Keratinocyte (primary cell): ENCODE results near the gene RAB11FIP3. TPM values are rescaled to one million over a fixed set of nuclear protein-coding genes. Genes with fewer than 3 reads are reported as not detected.

Experiments
- DNase-seq: peaks from one replicate; pipeline ENCODE4 v3.0.0-alpha.2; 2011; ENCODE audit warnings: low read depth, missing footprints, low spot score
- FAIRE-seq: peaks from 2 replicates; lab custom pipeline; 2011; peaks lifted over from hg19 to GRCh38; lab: Jason Lieb, UNC
- H2AFZ ChIP-seq: 2 replicates; pipeline ENCODE4 v1.6.0; 2012; ENCODE audit warnings: low read length, control low read depth, inconsistent platforms; ENCODE audit not compliant: control insufficient read depth
- H3K27ac ChIP-seq: 2 replicates; pipeline ENCODE4 v1.5.1; 2011; ENCODE audit warnings: low read length; ENCODE audit not compliant: control insufficient read depth, insufficient read depth
- H3K27me3 ChIP-seq: 3 replicates; pipeline ENCODE4 v1.6.0; 2011; ENCODE audit warnings: low read length; ENCODE audit not compliant: control insufficient read depth, insufficient read depth; ENCODE audit errors: extremely low read depth
- H3K36me3 ChIP-seq, 2 experiments: 2 replicates in 1 of 2; 3 replicates in 1 of 2; pipeline ENCODE4 v1.5.1; 2011; ENCODE audit warnings: low read length in 2 of 2, mild to moderate bottlenecking in 1 of 2; ENCODE audit not compliant: control insufficient read depth in 2 of 2, insufficient read depth in 2 of 2; ENCODE audit errors: extremely low read depth in 1 of 2
- H3K4me1 ChIP-seq: 3 replicates; pipeline ENCODE4 v1.5.1; 2011; ENCODE audit warnings: low read length; ENCODE audit not compliant: control insufficient read depth, insufficient read depth; ENCODE audit errors: extremely low read depth
- H3K4me2 ChIP-seq: 3 replicates; pipeline ENCODE4 v1.6.0; 2011; ENCODE audit warnings: low read depth, low read length; ENCODE audit not compliant: control insufficient read depth, insufficient read depth; ENCODE audit errors: extremely low read depth
- H3K4me3 ChIP-seq, 3 experiments: fragments of 200-600 bp in 1 of 3; sonication (generic) in 1 of 3; 2 replicates in 2 of 3; 3 replicates in 1 of 3; pipeline ENCODE4 v1.5.1; 2011 to 2016; ENCODE audit warnings: low read length in 3 of 3, mild to moderate bottlenecking in 3 of 3, control low read depth in 2 of 3, inconsistent platforms in 1 of 3, low read depth in 1 of 3, mixed read lengths in 1 of 3, mixed run types in 1 of 3, moderate library complexity in 1 of 3; ENCODE audit not compliant: control insufficient read depth in 2 of 3, insufficient read depth in 2 of 3; ENCODE audit errors: extremely low read depth in 1 of 3
- H3K79me2 ChIP-seq: 2 replicates; pipeline ENCODE4 v1.6.0; 2012; ENCODE audit warnings: low read length; ENCODE audit not compliant: control insufficient read depth, insufficient read depth
- H3K9ac ChIP-seq: 3 replicates; pipeline ENCODE4 v1.6.0; 2011; ENCODE audit warnings: low read length; ENCODE audit not compliant: control insufficient read depth, insufficient read depth; ENCODE audit errors: extremely low read depth
- H3K9me1 ChIP-seq: 3 replicates; pipeline ENCODE4 v1.6.0; 2011; ENCODE audit warnings: low read length; ENCODE audit not compliant: control insufficient read depth, insufficient read depth; ENCODE audit errors: extremely low read depth
- H3K9me3 ChIP-seq: 2 replicates; pipeline ENCODE4 v1.5.1; 2012; ENCODE audit warnings: low read depth, low read length; ENCODE audit not compliant: control insufficient read depth
- H4K20me1 ChIP-seq: 3 replicates; pipeline ENCODE4 v1.6.0; 2011; ENCODE audit warnings: low read length; ENCODE audit not compliant: control insufficient read depth, insufficient read depth; ENCODE audit errors: extremely low read depth
- EZH2 ChIP-seq: IDR thresholded peaks from one replicate; pipeline ENCODE4 v1.6.1; 2012; ENCODE audit warnings: inconsistent platforms, mild to moderate bottlenecking, low read length, moderate library complexity
- dilution Hi-C: fragments of 300-500 bp; cut with MboI; formaldehyde crosslinking; loops from one replicate; pipeline ENCODE4 v1.7.0; 2020; ENCODE audit warnings: low sequenced_read_pairs; ENCODE audit not compliant: extremely low pct_ligation_motif_present
- polyA plus RNA-seq, 5 experiments: library from polyadenylated mRNA; depleted of rRNA in 3 of 5; stranded (reverse) in 3 of 5; stranded (forward) in 1 of 5; unstranded in 1 of 5; fragments of >200 nt; gene quantifications; 1 replicate in 1 of 5; 2 replicates in 3 of 5; 3 replicates in 1 of 5; pipeline versions ENCODE4 v1.2.1 to v1.2.3, GENCODE V29; 2011 to 2012; ENCODE audit warnings: missing spikeins in 2 of 5, low read depth in 1 of 5, low replicate concordance in 1 of 5
- TF ChIP-seq, protein P1 (sequence below), 3 experiments: IDR thresholded peaks in 1 of 3; conservative IDR thresholded peaks in 1 of 3; optimal IDR thresholded peaks in 1 of 3; 2 replicates in 2 of 3; 3 replicates in 1 of 3; pipeline versions ENCODE3 to v1.5.1; 2011; ENCODE audit warnings: low read length in 3 of 3, mild to moderate bottlenecking in 3 of 3, moderate library complexity in 2 of 3, control low read depth in 1 of 3, inconsistent platforms in 1 of 3; ENCODE audit not compliant: insufficient read depth in 2 of 3; ENCODE audit errors: extremely low read depth in 1 of 3

RAB11FIP3 gene
- polyA plus RNA-seq, 1 donor (not counting 4 experiments of a cell fraction or from before 2014, with no cell fraction given): 6.4 TPM

DNA sequence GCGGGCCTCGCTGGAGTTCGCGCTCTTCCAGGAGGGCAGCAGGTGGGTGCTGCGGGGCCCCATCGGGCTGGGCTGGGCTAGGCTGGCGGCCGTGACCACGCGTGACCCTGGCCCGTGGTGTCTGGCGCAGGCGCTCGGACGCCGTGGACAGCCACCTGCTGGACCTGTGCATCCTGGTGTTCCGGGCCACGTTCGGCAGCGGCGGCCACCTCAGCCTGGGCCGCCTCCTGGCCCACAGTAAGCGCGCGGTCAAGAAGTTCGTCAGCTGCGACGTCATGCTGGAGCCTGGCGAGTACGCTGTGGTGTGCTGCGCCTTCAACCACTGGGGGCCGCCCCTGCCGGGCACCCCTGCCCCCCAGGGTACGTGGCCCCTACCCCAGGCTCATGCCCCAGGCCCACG, 126.7 kb downstream of the RAB11FIP3 start:
- Histone ChIP-seq H2AFZ (no peak overlapping the region), H3K9me1 (no peaks in the 10 kb centered on the region), H3K79me2 (peaks cover 13% of the 10 kb centered on the region), H3K36me3 (peaks cover 8 to 14% of the 10 kb centered on the region in 2 experiments), H3K27me3 (no peaks in the 10 kb centered on the region), H3K9ac (no peak overlapping the region), H3K9me3 (no peaks in the 10 kb centered on the region), H3K4me1 (peaks cover 12% of the 10 kb centered on the region), H4K20me1 (peaks cover 9% of the 10 kb centered on the region), H3K4me3 (no peak overlapping the region), H3K27ac (no peak overlapping the region), H3K4me2 (no peak overlapping the region)
- TF ChIP-seq EZH2: no peak
- TF ChIP-seq, protein P1, sequence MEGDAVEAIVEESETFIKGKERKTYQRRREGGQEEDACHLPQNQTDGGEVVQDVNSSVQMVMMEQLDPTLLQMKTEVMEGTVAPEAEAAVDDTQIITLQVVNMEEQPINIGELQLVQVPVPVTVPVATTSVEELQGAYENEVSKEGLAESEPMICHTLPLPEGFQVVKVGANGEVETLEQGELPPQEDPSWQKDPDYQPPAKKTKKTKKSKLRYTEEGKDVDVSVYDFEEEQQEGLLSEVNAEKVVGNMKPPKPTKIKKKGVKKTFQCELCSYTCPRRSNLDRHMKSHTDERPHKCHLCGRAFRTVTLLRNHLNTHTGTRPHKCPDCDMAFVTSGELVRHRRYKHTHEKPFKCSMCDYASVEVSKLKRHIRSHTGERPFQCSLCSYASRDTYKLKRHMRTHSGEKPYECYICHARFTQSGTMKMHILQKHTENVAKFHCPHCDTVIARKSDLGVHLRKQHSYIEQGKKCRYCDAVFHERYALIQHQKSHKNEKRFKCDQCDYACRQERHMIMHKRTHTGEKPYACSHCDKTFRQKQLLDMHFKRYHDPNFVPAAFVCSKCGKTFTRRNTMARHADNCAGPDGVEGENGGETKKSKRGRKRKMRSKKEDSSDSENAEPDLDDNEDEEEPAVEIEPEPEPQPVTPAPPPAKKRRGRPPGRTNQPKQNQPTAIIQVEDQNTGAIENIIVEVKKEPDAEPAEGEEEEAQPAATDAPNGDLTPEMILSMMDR (optimal IDR thresholded peaks at IDR 0.05 in 1 of 3, IDR thresholded peaks at IDR 0.05 in 1 of 3, conservative IDR thresholded peaks at IDR 0.05 in 1 of 3; ENCODE audit: extremely low read depth in 1 of 3, insufficient read depth in 2 of 3, low read length in 3 of 3): no peak
- dilution Hi-C loops: no loop called here
- no peak for DNase-seq
- FAIRE-seq: no peak

DNA sequence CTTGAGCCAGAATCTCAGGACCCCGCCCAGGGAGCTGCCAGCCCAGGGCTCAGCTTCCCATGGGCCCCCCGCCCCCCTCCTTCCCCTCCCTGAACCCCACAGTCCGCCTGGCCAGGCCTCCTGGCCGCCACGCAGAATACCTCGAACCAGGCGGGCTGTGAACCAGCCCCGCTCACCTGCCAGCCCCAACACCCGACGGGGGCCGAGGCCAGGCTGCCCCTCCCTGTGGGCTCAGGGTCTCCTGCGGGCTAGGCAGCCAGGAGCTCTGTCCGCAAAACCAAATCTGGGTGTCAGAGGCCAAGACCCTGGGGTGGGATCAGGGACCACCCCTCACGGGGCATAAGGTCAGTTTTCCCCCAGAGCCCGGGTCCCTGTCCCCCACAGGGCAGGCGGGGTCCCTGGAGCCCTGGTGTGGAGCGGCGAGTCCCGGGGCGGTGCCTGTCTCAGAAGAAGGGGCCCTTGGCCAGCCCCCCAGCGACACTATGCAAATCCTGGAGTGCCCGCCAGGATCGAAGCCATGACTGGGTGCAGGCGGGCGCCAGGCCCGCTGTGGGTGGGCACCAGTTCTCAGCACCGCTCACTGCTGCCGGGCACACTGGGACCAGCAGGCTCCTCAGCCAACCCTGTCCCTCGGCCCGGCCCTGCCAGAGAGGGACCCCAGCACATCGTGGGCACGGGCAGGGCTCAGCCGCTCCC, 128.3 kb downstream of the RAB11FIP3 start:
- H2AFZ ChIP-seq: no peak overlapping the region
- H3K27me3 ChIP-seq: peaks cover 13% of the 10 kb centered on the region
- H4K20me1 ChIP-seq: peaks cover 3% of the 10 kb centered on the region
- H3K9ac ChIP-seq: no peak overlapping the region
- no peak for FAIRE-seq
- H3K27ac ChIP-seq: no peak overlapping the region
- no peak overlapping the region for H3K4me3 ChIP-seq
- H3K4me1 ChIP-seq: peaks cover 12% of the 10 kb centered on the region
- H3K36me3 ChIP-seq: peaks cover 3 to 5% of the 10 kb centered on the region in 2 experiments
- DNase-seq: no peak
- H3K79me2 ChIP-seq: peaks cover 5% of the 10 kb centered on the region
- no peak overlapping the region for H3K4me2 ChIP-seq
- H3K9me3 ChIP-seq: no peaks in the 10 kb centered on the region
- H3K9me1 ChIP-seq: no peaks in the 10 kb centered on the region
- dilution Hi-C loops: no loop called here
- TF ChIP-seq EZH2: no peak
- TF ChIP-seq, protein P1 (optimal IDR thresholded peaks at IDR 0.05 in 1 of 3, IDR thresholded peaks at IDR 0.05 in 1 of 3, conservative IDR thresholded peaks at IDR 0.05 in 1 of 3; ENCODE audit: extremely low read depth in 1 of 3, insufficient read depth in 2 of 3, low read length in 3 of 3): no peak
